NOMO-1 treated with dmso at 0.1 percent for 144 hours (cell line): ENCODE data around the gene DCLK2.

ENCODE experiments used
- DNase-seq: peaks from one replicate; lab custom pipeline; 2025; ENCODE audit not compliant: unreplicated experiment; lab: John Stamatoyannopoulos, UW

DCLK2 gene

DNA sequence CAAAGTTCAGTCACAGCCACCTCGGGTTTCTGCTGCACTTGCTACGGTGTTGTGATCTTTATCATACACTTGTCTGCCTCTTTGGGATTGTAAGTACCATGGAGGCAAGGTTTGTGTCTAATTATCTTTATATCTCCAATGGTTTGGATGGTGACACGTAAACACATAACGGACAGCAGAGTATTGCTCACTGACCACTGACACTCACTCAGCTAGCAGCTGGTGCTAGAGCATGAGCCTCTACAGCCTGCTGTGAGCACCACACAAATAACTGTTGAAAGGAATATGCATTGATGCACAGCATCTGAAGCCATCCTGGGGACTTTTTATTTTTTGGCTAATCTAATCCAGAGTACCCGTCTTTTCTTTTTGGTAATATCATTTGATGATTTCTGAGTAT, 156.0 kb downstream of the DCLK2 start:
- no peak for DNase-seq

DNA sequence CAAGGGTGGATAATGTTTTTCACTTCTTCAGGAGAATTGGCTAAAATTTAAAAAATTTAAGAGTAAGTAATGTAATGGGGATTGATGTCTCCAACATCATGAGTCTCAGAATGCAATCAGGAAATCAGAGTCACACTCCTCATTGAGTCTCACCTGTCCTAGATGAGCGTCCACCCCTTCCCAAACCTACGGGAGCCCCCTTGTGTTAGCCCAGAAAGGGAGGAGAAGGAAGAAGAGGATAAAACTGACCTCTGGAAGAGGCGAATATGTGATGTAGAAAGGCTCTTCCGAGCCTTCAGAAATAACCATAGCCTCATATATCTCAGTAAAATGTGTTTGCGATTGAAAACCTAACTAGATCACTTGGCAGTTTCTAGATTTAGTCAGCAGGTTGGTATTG, 157.1 kb downstream of the DCLK2 start:
- no peak for DNase-seq

- no peak for DNase-seq
These were observed 157.6 kb downstream of the DCLK2 start for GRCh38 chr4:150235808-150236271.

GRCh38 chr4:150236626-150237025, 158.4 kb downstream of the DCLK2 start:
- DNase-seq, result no peak

DNA sequence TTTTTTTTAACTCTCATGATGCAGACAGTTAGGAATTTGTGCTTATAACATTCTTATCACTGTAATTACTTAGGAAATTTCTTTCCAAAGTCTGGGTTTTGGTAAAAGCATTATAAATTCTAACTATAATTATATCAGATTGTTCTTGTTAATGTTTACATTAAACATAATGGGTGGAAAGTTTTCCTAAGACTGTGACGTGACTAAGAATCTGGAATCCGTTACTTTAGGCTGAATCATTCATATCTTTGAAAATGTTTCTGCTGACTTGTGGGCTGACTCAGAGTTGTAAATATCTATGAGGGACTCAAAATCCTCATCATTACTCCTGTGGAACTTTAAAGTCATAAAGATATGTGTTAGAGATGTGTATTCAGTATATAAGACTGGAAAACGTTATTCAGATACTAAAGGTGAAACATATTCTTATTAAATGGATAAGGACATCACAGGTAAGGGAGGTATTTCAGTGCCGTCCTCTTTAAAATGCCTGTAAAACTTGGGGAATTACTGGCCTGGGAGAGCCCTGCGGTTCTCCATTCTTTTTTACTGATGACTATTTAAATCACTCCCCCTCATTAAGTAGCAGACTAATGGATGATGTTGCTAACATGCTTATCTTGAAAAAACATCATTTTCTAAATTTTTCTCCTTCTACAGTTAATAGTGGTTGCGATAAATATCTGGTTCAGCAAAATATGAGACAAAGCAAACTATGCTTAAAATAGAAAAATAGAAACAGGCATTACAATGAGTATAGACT, 159.0 kb downstream of the DCLK2 start:
- DNase-seq, result no peak

GRCh38 chr4:150238591-150238990, 160.3 kb downstream of the DCLK2 start:
- no peak for DNase-seq

GRCh38 chr4:150240011-150240410, 161.8 kb downstream of the DCLK2 start:
- DNase-seq, result no peak

DNA sequence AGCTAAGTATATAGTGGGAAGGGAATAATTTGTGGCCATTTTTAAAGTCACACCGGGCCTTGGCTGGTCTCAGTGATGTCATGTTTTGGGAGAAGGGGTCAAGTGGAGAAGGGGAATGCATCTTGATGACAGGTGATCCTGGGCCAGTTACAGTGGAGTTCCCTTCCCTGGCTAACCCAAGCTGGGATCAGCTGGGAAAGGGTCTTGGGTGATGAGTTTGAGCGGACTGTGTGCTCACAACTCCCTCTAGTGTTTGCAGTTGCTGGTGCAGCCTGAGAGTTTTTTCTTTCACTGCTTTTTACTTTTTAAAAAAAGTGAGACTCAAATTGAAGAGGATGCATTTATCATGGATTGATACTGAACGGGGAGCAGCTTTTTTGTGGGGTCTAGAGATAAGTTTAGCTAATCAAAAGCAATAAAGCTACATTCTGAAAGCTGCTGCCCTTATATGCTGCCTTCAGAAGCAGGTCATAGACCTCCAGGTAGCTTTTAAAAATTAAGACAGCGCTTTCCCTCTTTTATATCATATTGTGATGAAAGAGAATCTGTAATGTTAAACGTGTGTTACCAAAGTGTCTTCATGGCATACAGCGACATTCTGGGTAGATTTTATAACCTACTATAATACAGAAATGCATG, 164.7 kb downstream of the DCLK2 start:
- DNase-seq, result no peak

GRCh38 chr4:150243932-150244331, 165.7 kb downstream of the DCLK2 start:
- no peak for DNase-seq

DNA sequence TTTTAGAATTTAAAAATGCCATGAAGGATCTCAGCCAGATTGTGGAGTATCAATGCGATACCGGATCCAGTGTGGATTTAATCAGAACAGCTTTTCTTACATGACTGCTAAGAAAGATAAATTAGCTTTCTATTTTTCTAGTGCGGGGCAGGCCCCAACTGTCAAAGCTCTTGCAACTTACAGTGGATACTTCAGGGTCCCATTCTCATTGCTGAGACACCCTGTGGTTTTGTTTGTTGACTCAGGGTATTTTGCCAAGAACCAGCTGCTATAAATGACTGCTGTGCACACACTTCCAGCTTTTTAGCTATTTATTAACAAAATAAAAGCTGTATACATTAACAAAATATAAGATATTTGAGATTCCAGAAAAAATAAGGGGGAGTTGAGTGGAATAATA, 166.4 kb downstream of the DCLK2 start:
- DNase-seq, result no peak

- no peak for DNase-seq
These were observed 168.9 kb downstream of the DCLK2 start for GRCh38 chr4:150247184-150247583.

GRCh38 chr4:150248181-150248580, 169.9 kb downstream of the DCLK2 start:
- DNase-seq, result no peak

DNA sequence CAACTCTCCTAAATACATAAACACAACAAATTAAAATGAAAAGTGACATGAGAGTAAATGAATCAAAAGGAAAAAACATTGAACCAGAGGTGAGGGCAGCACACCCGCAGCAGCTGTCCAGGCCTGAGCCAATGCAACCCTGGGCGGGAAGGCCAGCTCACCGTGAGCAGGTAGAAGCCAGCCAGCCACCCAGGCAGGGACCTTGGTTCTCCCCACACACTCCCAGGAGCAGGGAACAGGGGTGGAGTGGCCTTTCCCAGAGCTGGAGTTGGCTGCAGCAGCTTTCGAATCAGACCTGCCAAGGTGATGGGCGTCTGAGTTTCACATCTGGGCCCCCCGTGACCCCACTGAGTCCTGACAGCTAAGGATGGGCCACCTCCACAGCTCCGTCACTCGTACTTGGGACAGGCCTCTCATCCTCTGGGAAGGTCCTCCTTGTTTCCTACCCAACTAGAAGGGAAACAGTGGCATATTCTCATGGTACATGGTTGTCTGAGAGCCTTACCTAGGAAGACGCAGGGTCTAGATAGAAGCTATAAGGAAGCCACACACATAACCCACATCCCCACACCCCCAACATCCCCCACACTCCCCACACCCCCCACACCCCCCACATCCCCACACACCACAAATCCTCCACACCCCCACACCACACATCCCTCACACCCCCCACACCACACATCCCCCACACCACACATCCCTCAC, 172.2 kb downstream of the DCLK2 start:
- no peak for DNase-seq

DNA sequence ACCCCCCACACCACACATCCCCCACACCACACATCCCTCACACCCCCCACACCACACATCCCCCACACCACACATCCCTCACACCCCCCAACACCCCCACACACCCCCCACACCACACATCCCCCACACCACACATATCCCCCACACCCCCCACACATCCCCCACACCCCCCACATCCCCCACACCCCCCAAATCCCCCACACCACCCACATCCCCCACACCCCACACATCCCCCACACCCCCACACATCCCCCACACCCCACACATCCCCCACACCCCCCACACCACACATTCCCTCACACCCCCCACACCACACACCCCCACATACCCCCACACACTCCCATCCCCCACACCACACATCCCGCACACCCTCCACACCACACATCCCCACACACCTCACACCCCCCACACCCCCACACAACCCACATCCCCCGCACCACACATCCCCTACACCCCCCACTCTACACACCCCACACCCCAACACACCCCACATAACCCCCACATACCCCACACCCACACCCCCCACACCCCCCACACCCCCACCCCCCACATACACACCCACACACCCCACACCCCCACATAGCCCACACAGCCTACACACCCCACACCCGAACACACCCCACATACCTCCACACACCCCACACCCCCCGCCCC, 172.9 kb downstream of the DCLK2 start:
- DNase-seq, result no peak

GRCh38 chr4:150251752-150252190, 173.5 kb downstream of the DCLK2 start:
- no peak for DNase-seq

DNA sequence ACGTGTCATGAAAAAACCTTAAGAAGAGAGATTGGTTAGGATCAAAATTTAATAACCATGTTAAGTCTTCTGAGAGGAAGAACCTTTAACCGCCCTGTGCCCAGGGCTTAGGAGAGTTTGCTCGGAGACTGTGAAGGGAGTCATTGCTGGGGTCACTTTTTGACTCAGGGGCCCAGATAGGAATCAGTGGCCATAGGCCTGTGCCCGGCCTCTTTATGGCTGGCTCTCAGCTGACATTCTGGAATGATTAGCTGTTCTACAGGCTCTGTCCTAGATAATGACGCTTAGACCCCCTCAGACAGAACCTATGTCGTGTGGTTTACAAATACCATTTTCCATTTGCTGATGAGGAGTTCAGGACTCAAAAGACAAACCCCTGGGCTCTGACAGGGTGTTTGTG, 174.1 kb downstream of the DCLK2 start:
- no peak for DNase-seq

GRCh38 chr4:150252741-150253140, 174.5 kb downstream of the DCLK2 start:
- no peak for DNase-seq

- no peak for DNase-seq
These were observed 175.2 kb downstream of the DCLK2 start for GRCh38 chr4:150253416-150253815.

GRCh38 chr4:150253965-150254630, 175.9 kb downstream of the DCLK2 start:
- no peak for DNase-seq

DNA sequence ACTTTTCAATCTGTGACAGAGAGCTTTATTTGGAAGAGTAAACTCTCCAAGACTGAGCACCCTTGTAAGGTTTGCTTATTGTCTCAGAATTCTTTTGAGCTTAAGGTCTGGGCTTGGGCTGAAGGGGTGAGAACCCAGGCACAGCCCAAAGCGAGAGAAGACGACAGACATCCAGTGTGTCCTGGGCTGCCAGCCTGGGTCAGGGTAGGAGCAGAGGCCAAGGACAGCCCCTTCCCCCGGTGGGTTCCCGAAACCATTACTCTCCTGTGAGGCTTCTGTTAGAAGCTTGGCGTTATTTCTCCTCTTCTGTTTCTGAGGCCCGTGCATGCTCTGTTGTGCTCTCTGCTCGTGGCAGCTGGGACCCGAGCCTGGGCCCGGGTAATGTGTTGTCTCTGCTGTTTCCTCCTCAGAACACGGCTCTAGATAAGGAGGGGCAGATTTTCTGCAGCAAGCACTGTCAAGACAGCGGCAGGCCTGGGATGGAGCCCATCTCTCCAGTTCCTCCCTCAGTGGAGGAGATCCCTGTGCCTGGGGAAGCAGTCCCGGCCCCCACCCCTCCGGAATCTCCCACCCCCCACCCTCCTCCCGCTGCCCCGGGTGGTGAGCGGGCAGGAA, 177.5 kb downstream of the DCLK2 start:
- DNase-seq, result no peak

- DNase-seq, result no peak
These were observed 178.0 kb downstream of the DCLK2 start for GRCh38 chr4:150256225-150256620.
